ENCODE measurements around the gene ARHGAP26. TPM values are rescaled to one million over a fixed set of nuclear protein-coding genes. Genes with fewer than 3 reads are reported as not detected.

Gene ARHGAP26
- polyA plus RNA-seq, 1 donor from 2014 or later: 1.6 TPM

GRCh38 chr5:143220748-143221251 lies 450.6 kb downstream of the ARHGAP26 start:
- peak overlapping the region in 3 of 4 donors; percentile 14 to 81 (median 65) for H3K4me3 Mint-ChIP-seq
- peaks cover 20 to 42% (median 40%) of the 10 kb centered on the region in 3 donors for H3K4me1 Mint-ChIP-seq
- no peaks in the 10 kb centered on the region for H3K9me3 Mint-ChIP-seq
- H3K27me3 Mint-ChIP-seq: no peaks in the 10 kb centered on the region
- peaks cover 9% of the 10 kb centered on the region for H3K36me3 Mint-ChIP-seq
- H3K27ac Mint-ChIP-seq: peak overlapping the region in 2 of 3 donors; percentile 4 to 98

- peaks cover 5% of the 10 kb centered on the region for H3K36me3 Mint-ChIP-seq
- no peaks in the 10 kb centered on the region for H3K9me3 Mint-ChIP-seq
- peaks cover 20 to 38% (median 34%) of the 10 kb centered on the region in 3 donors for H3K4me1 Mint-ChIP-seq
- peak overlapping the region; percentile 56 to 98 (median 90) for H3K27ac Mint-ChIP-seq
- no peaks in the 10 kb centered on the region for H3K27me3 Mint-ChIP-seq
- peak overlapping the region; percentile 11 to 95 (median 80) for H3K4me3 Mint-ChIP-seq
Measured at GRCh38 chr5:143222287-143223231, 452.4 kb downstream of the ARHGAP26 start.

GRCh38 chr5:143224672-143225071 lies 454.5 kb downstream of the ARHGAP26 start:
- Mint-ChIP-seq H3K4me3 (no peak overlapping the region), H3K9me3 (no peaks in the 10 kb centered on the region), H3K27ac (no peak overlapping the region), H3K36me3 (peaks cover 5% of the 10 kb centered on the region), H3K27me3 (no peaks in the 10 kb centered on the region), H3K4me1 (peaks cover 21 to 30% (median 27%) of the 10 kb centered on the region in 3 donors)

DNA sequence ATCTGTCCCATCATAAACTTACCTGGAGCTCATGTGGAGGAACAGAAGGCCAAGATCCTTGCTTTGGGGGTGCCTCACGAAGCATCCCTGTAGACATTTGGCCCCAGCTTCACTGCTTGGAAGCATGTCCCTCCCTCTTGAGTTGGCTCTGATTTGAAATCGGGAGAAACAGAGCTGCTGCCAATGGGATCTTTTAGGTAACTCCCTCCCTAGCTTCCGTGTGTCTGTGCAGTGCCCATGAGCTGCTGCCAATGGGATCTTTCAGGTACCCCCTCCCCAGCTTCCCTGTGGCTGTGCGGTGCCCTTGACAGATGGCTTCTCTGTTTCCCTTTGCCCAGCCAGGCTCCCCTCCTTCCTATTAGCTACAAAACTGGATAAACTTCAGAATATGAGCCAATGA lies 455.3 kb downstream of the ARHGAP26 start:
- H3K4me1 Mint-ChIP-seq: peaks cover 24 to 33% (median 27%) of the 10 kb centered on the region in 3 donors

DNA sequence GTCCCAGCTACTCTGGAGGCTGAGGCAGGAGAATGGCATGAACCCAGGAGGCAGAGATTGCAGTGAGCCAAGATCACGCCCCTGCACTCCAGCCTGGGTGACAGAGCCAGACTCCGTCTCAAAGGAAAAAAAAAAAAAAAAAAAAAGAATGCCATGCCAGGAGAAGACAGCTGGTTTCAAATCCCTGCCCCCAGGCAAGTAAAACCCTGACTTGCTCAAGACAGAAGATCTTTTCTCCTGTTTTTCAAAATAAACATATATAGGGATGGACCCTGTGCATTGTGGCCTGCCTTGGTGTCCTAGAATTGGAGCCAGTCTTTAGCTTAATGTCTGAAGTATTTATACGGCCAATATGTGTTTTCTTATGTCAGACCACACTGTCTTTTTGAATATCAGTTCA lies 456.2 kb downstream of the ARHGAP26 start:
- peaks cover 16 to 25% (median 22%) of the 10 kb centered on the region in 3 donors for H3K4me1 Mint-ChIP-seq
- no peaks in the 10 kb centered on the region for H3K27me3 Mint-ChIP-seq
- no peaks in the 10 kb centered on the region for H3K9me3 Mint-ChIP-seq
- no peak overlapping the region for H3K4me3 Mint-ChIP-seq
- H3K36me3 Mint-ChIP-seq: peaks cover 3% of the 10 kb centered on the region
- H3K27ac Mint-ChIP-seq: peak overlapping the region in 1 of 3 donors; percentile 36

More for the DNA sequence above, 455.3 kb downstream of the ARHGAP26 start:
- Mint-ChIP-seq H3K27ac (peak overlapping the region in 1 of 3 donors; percentile 17), H3K9me3 (no peaks in the 10 kb centered on the region), H3K27me3 (no peaks in the 10 kb centered on the region), H3K4me3 (peak overlapping the region in 1 of 4 donors; percentile 40), H3K36me3 (peaks cover 5% of the 10 kb centered on the region)

DNA sequence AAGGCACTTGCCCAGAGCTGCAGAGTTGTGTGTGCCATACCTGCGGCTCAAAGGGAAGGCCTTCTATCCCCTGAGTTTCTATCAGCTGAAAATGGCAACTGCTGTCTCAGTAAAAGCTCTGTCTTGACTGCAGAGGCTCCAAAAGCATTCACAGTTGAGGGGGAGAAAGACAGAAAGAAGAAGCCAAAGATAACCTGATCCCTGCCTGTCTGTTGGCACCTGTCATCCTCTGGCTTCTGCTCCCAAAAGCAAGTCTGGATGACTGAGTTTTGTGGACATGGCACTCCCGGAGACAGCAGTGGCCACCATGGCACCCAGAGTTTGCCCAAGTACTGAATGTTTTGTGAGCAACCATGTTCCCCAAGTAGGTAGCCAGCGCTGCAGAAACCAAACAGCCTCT lies 456.7 kb downstream of the ARHGAP26 start:
- Mint-ChIP-seq H3K36me3 (peaks cover 3% of the 10 kb centered on the region), H3K4me1 (peaks cover 16 to 22% (median 20%) of the 10 kb centered on the region in 3 donors), H3K27me3 (peaks cover 1% of the 10 kb centered on the region), H3K27ac (peak overlapping the region in 1 of 3 donors; percentile 36), H3K9me3 (no peaks in the 10 kb centered on the region), H3K4me3 (no peak overlapping the region)

- no peak overlapping the region for H3K4me3 Mint-ChIP-seq
- H3K4me1 Mint-ChIP-seq: peaks cover 14 to 19% (median 17%) of the 10 kb centered on the region in 3 donors
- no peak overlapping the region for H3K27ac Mint-ChIP-seq
- H3K9me3 Mint-ChIP-seq: no peaks in the 10 kb centered on the region
- peaks cover 3% of the 10 kb centered on the region for H3K36me3 Mint-ChIP-seq
- H3K27me3 Mint-ChIP-seq: peaks cover 2% of the 10 kb centered on the region
Measured at GRCh38 chr5:143227301-143227700, 457.1 kb downstream of the ARHGAP26 start.

DNA sequence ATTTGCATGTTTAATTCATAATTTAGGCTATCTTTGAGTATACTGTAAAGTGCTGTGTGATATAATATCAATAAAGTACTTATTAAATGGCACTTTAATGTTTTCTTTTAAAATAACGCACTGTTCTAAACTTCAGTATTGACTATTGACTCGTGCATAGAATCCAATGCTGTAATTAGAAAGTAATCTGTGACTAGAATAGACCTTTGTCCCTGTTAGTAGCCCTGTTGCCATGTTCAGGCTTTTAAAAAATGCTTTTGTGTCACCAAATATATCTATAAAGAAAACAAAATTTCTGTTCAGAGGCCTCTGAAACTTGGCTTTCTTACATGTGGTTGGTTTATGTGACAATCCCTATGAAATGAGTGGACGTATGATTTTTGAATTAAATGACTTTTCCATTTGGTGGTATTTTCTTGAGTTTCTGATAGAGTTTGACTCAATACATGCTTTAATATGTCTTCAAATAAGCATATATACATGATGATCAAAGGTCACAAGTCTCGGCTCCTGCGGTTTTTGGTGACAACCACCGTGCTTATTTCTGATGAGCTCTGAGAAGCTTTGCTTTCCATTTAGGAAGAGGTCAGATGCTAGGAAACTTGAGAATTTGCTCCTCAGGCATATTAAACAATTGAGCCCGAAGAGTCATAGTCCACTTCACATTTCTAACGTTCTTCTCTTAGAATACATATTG lies 458.6 kb downstream of the ARHGAP26 start:
- H3K4me3 Mint-ChIP-seq: no peak overlapping the region
- peaks cover 5 to 8% (median 7%) of the 10 kb centered on the region in 3 donors for H3K4me1 Mint-ChIP-seq

DNA sequence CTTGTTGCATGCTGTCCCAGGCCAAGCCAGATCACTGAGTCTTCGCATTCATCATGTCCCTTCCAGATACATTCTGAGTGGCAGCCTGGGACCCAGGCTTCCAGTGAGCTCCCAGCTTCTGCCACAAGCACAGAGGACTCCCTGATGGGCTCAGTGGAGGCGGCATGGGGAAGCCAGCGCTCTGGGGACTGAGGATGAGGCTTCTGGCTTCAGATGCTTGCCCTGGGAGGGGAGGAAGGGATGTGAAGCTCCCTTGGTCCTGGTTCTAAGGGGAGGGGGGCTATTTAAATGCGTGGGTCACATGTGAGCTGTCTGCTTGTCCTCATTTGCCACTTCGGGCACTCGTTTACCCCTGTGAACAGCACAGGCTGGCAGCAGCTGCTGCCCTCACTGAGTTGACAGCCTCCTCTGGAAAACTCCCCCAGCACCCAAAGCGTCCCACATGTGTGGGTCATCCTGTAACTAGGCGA lies 459.3 kb downstream of the ARHGAP26 start:
- H3K9me3 Mint-ChIP-seq: no peaks in the 10 kb centered on the region
- H3K27ac Mint-ChIP-seq: peak overlapping the region in 1 of 3 donors; percentile 47
- peaks cover 5 to 8% (median 7%) of the 10 kb centered on the region in 3 donors for H3K4me1 Mint-ChIP-seq
- H3K27me3 Mint-ChIP-seq: peaks cover 4% of the 10 kb centered on the region
- peak overlapping the region in 1 of 4 donors; percentile 30 for H3K4me3 Mint-ChIP-seq
- H3K36me3 Mint-ChIP-seq: peaks cover 3% of the 10 kb centered on the region

More for the DNA sequence above, 458.6 kb downstream of the ARHGAP26 start:
- Mint-ChIP-seq H3K36me3 (peaks cover 3% of the 10 kb centered on the region), H3K27ac (peak overlapping the region in 1 of 3 donors; percentile 47), H3K27me3 (peaks cover 4% of the 10 kb centered on the region), H3K9me3 (no peaks in the 10 kb centered on the region)

- Mint-ChIP-seq H3K4me3 (peak overlapping the region in 3 of 4 donors; percentile 18 to 87 (median 60)), H3K36me3 (no peaks in the 10 kb centered on the region), H3K27me3 (peaks cover 4% of the 10 kb centered on the region), H3K9me3 (no peaks in the 10 kb centered on the region), H3K27ac (peak overlapping the region in 1 of 3 donors; percentile 41), H3K4me1 (peaks cover 5 to 8% (median 7%) of the 10 kb centered on the region in 3 donors)
Measured at GRCh38 chr5:143229896-143230675, 459.9 kb downstream of the ARHGAP26 start.

DNA sequence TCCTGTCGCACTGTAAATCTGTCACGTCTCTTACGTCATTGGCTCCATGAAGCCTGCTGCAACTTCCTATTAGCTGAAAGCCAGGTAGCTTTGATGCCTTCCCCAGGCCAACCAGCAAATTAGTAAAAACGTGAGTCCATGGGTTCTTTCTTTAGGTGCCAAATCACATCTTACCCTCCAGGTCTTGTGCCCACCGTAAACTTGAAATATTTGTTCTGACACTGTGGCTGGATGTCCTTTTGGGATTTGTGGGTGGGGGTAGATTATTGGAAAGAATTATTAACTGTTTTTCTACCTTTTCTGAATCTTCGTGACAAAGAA lies 460.5 kb downstream of the ARHGAP26 start:
- H3K27me3 Mint-ChIP-seq: peaks cover 4% of the 10 kb centered on the region
- no peaks in the 10 kb centered on the region for H3K9me3 Mint-ChIP-seq
- H3K36me3 Mint-ChIP-seq: no peaks in the 10 kb centered on the region
- peak overlapping the region in 1 of 4 donors; percentile 87 for H3K4me3 Mint-ChIP-seq
- H3K27ac Mint-ChIP-seq: peak overlapping the region in 1 of 3 donors; percentile 71
- peaks cover 5 to 8% (median 7%) of the 10 kb centered on the region in 3 donors for H3K4me1 Mint-ChIP-seq

- H3K9me3 Mint-ChIP-seq: no peaks in the 10 kb centered on the region
Measured at GRCh38 chr5:143231416-143231815, 461.2 kb downstream of the ARHGAP26 start.

GRCh38 chr5:143231973-143232812 lies 462.0 kb downstream of the ARHGAP26 start:
- no peaks in the 10 kb centered on the region for H3K9me3 Mint-ChIP-seq
- H3K4me1 Mint-ChIP-seq: peaks cover 5 to 8% (median 7%) of the 10 kb centered on the region in 3 donors
- H3K4me3 Mint-ChIP-seq: no peak overlapping the region
- peaks cover 4% of the 10 kb centered on the region for H3K27me3 Mint-ChIP-seq
- no peaks in the 10 kb centered on the region for H3K36me3 Mint-ChIP-seq
- H3K27ac Mint-ChIP-seq: no peak overlapping the region

More at GRCh38 chr5:143231416-143231815, 461.2 kb downstream of the ARHGAP26 start:
- Mint-ChIP-seq H3K4me1 (peaks cover 5 to 8% (median 7%) of the 10 kb centered on the region in 3 donors), H3K27ac (peak overlapping the region in 1 of 3 donors; percentile 71), H3K27me3 (peaks cover 4% of the 10 kb centered on the region), H3K4me3 (peak overlapping the region in 1 of 4 donors; percentile 15), H3K36me3 (no peaks in the 10 kb centered on the region)

Data from IgD-negative memory B cell (primary cell).